GM23248 (cell line): ENCODE measurements around the gene NOXO1. TPM values are rescaled to one million over a fixed set of nuclear protein-coding genes. Genes with fewer than 3 reads are reported as not detected.

Experiments
- DNase-seq: peaks from one replicate; pipeline ENCODE4 v3.0.0-alpha.2; 2015
- H2AFZ ChIP-seq: fragments of 200-600 bp; sonication (generic); 2 replicates; pipeline ENCODE4 v1.6.1; 2016; ENCODE audit warnings: antibody characterized with exemption
- H3F3A ChIP-seq: fragments of 200-600 bp; sonication (generic); 2 replicates; pipeline ENCODE4 v1.6.1; 2016; ENCODE audit warnings: mild to moderate bottlenecking, antibody characterized with exemption, mixed run types; ENCODE audit not compliant: insufficient read depth
- H3K27ac ChIP-seq: fragments of 200-600 bp; sonication (generic); 2 replicates; pipeline ENCODE4 v1.5.1; 2016; ENCODE audit warnings: mild to moderate bottlenecking
- H3K27me3 ChIP-seq: fragments of 200-600 bp; sonication (generic); replicated peaks from 2 replicates; pipeline ENCODE4 v1.6.1; 2016; ENCODE audit warnings: mild to moderate bottlenecking; ENCODE audit not compliant: insufficient read depth
- H3K36me3 ChIP-seq: fragments of 200-600 bp; sonication (generic); 2 replicates; pipeline ENCODE4 v1.6.1; 2016; ENCODE audit warnings: low read depth, mild to moderate bottlenecking
- H3K4me1 ChIP-seq: fragments of 200-600 bp; sonication (generic); 2 replicates; pipeline ENCODE4 v1.6.1; 2016; ENCODE audit warnings: mild to moderate bottlenecking; ENCODE audit not compliant: insufficient read depth
- H3K4me2 ChIP-seq: fragments of 200-600 bp; sonication (generic); one replicate; pipeline ENCODE4 v1.6.1; 2016; ENCODE audit warnings: mild to moderate bottlenecking; ENCODE audit not compliant: unreplicated experiment
- H3K4me3 ChIP-seq: fragments of 200-600 bp; sonication (generic); 2 replicates; pipeline ENCODE4 v1.5.1; 2016; ENCODE audit warnings: mild to moderate bottlenecking
- H3K79me2 ChIP-seq: fragments of 200-600 bp; sonication (generic); 2 replicates; pipeline ENCODE4 v1.6.1; 2016; ENCODE audit warnings: mild to moderate bottlenecking; ENCODE audit not compliant: insufficient read depth
- H3K9ac ChIP-seq: fragments of 200-600 bp; sonication (generic); 2 replicates; pipeline ENCODE4 v1.6.1; 2016; ENCODE audit warnings: mild to moderate bottlenecking
- H3K9me2 ChIP-seq: fragments of 200-600 bp; sonication (generic); 2 replicates; pipeline ENCODE4 v1.6.1; 2016; ENCODE audit warnings: mixed run types, mild to moderate bottlenecking, moderate library complexity; ENCODE audit not compliant: insufficient read depth
- H3K9me3 ChIP-seq: fragments of 200-600 bp; sonication (generic); one replicate; pipeline ENCODE4 v1.6.1; 2017; ENCODE audit warnings: low read depth
- H4K20me1 ChIP-seq: fragments of 200-600 bp; sonication (generic); 2 replicates; pipeline ENCODE4 v1.6.0; 2016; ENCODE audit not compliant: insufficient read depth
- EZH2 ChIP-seq: fragments of 200-600 bp; sonication (generic); IDR thresholded peaks from 2 replicates; pipeline ENCODE4 v1.6.1; 2018; ENCODE audit warnings: antibody characterized with exemption, mild to moderate bottlenecking; ENCODE audit not compliant: insufficient read depth, poor library complexity, severe bottlenecking
- EZH2phosphoT487 ChIP-seq: fragments of 200-600 bp; sonication (generic); IDR thresholded peaks from 2 replicates; pipeline ENCODE4 v1.6.1; 2018; ENCODE audit warnings: antibody characterized with exemption, moderate library complexity, mild to moderate bottlenecking, low read depth; ENCODE audit not compliant: insufficient read depth
- WGBS, 2 experiments: methylation state at CpG; one replicate each; pipeline ENCODE4 v1.1.6; 2015 to 2017; ENCODE audit warnings: low lambda C conversion rate in 2 of 2, low coverage in 1 of 2; ENCODE audit errors: missing lambda C conversion rate in 2 of 2; 5-methylcytosine and 5-hydroxymethylcytosine counted together
- in situ Hi-C: fragments of 300-500 bp; cut with MboI; formaldehyde crosslinking; loops from 2 replicates; pipeline ENCODE4 v1.15.0; 2020
- polyA plus RNA-seq: library from polyadenylated mRNA; unstranded; fragments of >200 nt; fragmentation: Nextera tagmentation; extraction: Ambion mirVana; gene quantifications from 2 replicates; pipeline ENCODE4 v1.2.1, GENCODE V29; 2016
- total RNA-seq: library from RNA; depleted of rRNA; stranded (reverse); fragments of >200 nt; shearing (Covaris generic); gene quantifications from 2 replicates; pipeline ENCODE4 v1.2.3, GENCODE V29; 2014

Gene NOXO1
- total and polyA plus RNA-seq, 2 experiments from 2014 or later = 0.23 TPM; not detected in 1

DNA sequence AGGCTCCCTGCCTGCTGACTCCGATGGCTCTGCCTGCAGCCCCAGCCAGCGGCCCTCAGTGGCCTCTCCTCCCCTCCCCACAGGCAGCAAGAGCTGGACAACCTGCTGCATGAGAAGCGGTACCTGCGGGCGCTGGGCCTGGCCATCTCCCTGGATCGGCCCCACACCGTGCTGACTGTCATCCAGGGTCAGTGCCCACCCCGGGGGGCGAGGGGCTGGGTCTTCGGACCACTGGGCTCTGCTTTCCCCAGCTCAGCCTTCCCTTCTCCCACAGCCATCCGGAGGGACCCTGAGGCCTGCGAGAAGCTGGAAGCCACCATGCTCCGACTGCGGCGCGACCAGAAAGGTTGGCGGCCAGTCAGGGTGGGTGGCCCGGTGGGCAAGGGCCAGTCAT lies 3.4 kb downstream of the NOXO1 start:
- no peaks in the 10 kb centered on the region for H4K20me1 ChIP-seq
- H2AFZ ChIP-seq = no peak overlapping the region
- peaks cover 21% of the 10 kb centered on the region for H3K27me3 ChIP-seq
- no peak for DNase-seq
- no peaks in the 10 kb centered on the region; the same call in 1 of the 2 replicates for H3K36me3 ChIP-seq
- H3K27ac ChIP-seq = no peak overlapping the region
- H3K9me2 ChIP-seq = no peaks in the 10 kb centered on the region
- H3K9me3 ChIP-seq = no peaks in the 10 kb centered on the region
- in situ Hi-C loops = no loop called here
- H3K4me2 ChIP-seq = no peak overlapping the region
- no peak overlapping the region for H3K9ac ChIP-seq
- 92 to 94% methylated on average over 12 to 17 of the region's 18 CpGs for WGBS, 2 experiments
- H3K4me1 ChIP-seq = no peaks in the 10 kb centered on the region
- H3K79me2 ChIP-seq = peaks cover 15% of the 10 kb centered on the region
- peaks cover 5% of the 10 kb centered on the region for H3F3A ChIP-seq
- TF ChIP-seq EZH2phosphoT487 (no peak), EZH2 (no peak)
- no peak overlapping the region for H3K4me3 ChIP-seq

DNA sequence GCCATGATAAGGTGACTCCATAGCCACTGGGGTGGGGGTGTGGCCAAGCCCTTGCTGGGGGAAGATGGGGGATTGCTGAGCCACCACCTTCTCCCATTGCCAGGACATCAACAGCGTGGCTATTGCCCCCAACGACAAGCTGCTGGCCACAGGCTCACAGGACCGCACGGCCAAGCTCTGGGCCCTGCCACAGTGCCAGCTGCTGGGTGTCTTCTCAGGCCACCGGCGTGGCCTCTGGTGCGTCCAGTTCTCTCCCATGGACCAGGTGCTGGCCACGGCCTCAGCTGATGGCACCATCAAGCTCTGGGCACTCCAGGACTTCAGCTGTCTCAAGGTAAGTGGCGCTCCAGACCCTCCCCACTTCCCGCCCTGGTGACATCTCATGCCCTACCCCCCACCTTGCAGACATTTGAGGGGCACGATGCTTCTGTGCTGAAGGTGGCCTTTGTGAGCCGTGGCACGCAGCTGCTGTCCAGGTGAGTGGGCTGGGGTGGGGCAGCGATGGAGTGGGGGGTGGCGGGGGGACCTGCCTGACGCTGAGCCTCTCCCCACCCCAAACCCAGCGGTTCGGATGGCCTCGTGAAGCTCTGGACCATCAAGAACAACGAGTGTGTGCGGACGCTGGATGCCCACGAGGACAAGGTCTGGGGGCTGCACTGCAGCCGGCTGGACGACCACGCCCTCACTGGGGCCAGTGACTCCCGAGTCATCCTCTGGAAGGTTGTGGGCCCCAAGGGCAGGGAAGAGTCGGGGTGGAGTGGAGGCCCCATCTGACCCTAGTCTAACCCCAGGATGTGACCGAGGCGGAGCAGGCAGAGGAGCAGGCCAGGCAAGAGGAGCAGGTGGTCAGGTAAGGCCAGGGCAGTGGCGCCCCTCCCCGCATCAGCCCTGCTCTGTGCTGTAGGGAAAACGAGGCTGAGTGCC lies 4.1 kb downstream of the NOXO1 start:
- Histone ChIP-seq H3K27me3 (peaks cover 21% of the 10 kb centered on the region), H3K79me2 (peaks cover 21% of the 10 kb centered on the region), H3F3A (no peaks in the 10 kb centered on the region), H3K4me1 (no peaks in the 10 kb centered on the region), H3K4me2 (no peak overlapping the region), H3K9me2 (no peaks in the 10 kb centered on the region), H3K27ac (no peak overlapping the region), H3K9ac (no peak overlapping the region), H3K9me3 (no peaks in the 10 kb centered on the region), H3K36me3 (no peaks in the 10 kb centered on the region; the same call in 1 of the 2 replicates), H4K20me1 (no peaks in the 10 kb centered on the region), H2AFZ (no peak overlapping the region), H3K4me3 (no peak overlapping the region)
- no peak for DNase-seq
- WGBS, 2 experiments = 91 to 92% methylated on average over 23 to 32 of the region's 33 CpGs
- in situ Hi-C loops = no loop called here
- TF ChIP-seq EZH2 (no peak), EZH2phosphoT487 (no peak)

DNA sequence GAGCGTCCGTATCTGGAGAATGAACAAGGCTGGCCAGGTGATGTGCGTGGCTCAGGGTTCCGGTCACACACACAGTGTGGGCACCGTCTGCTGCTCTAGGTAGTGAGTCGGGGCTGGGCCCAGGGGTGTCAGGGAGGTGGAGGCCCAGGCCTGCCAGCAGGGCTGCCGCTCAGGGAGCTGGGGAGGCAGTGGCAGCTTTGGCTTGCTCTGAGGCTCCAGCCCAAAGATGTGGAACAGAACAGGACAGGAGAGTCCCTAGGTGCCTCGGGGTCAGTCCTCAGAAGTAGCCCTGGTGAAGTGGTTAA lies 5.1 kb downstream of the NOXO1 start:
- no peak for DNase-seq
- in situ Hi-C loops = no loop called here

DNA sequence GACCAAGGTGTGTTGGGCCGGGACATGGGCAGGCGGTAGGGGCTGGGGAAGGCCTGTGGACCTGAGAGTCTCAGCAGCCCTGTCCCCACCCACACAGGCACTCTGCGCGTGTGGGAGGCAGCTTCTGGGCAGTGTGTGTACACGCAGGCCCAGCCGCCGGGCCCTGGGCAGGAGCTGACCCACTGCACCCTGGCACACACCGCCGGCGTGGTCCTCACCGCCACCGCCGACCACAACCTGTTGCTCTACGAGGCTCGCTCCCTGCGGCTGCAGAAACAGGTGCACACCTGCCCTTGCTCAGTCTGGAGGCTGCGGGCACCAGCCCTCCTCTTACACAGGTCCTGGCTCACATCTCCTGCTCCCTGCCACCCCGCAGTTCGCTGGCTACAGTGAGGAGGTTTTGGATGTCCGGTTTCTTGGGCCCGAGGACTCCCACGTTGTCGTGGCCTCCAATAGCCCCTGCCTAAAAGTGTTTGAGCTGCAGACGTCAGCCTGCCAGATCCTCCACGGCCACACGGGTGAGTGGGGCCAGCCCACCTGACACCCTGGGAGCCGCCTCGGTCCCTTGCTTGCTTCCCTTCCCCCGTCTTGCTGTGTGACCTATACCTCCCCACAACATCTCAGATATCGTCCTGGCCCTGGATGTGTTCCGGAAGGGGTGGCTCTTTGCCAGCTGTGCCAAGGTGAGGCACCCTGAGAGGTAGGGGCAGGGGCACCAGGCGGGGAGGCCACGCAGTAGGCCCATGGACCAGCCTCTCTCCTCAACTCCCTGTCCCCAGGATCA lies 5.6 kb downstream of the NOXO1 start:
- Histone ChIP-seq H3K9me2 (no peaks in the 10 kb centered on the region), H3F3A (no peaks in the 10 kb centered on the region), H4K20me1 (no peaks in the 10 kb centered on the region), H3K36me3 (no peaks in the 10 kb centered on the region; the same call in 1 of the 2 replicates), H3K27me3 (peaks cover 12% of the 10 kb centered on the region; the same call in 1 of the 2 replicates), H3K27ac (no peak overlapping the region), H3K79me2 (peaks cover 29% of the 10 kb centered on the region), H2AFZ (no peak overlapping the region), H3K4me3 (no peak overlapping the region), H3K4me2 (no peak overlapping the region), H3K4me1 (0 out of 2 replicates have a peak, but pooled peaks cover 6% of the 10 kb centered on the region), H3K9me3 (no peaks in the 10 kb centered on the region), H3K9ac (no peak overlapping the region)
- TF ChIP-seq EZH2 (no peak), EZH2phosphoT487 (no peak)
- 92 to 93% methylated on average over 32 of the region's 33 CpGs for WGBS, 2 experiments
- in situ Hi-C loops = no loop called here
- DNase-seq = no peak

More for the DNA sequence above, 5.1 kb downstream of the NOXO1 start:
- H3K36me3 ChIP-seq = no peaks in the 10 kb centered on the region; the same call in 1 of the 2 replicates
- 95% methylated on average over 8 of the region's 8 CpGs for WGBS, 2 experiments
- H3K9me2 ChIP-seq = no peaks in the 10 kb centered on the region
- peaks cover 24% of the 10 kb centered on the region for H3K79me2 ChIP-seq
- H3K9me3 ChIP-seq = no peaks in the 10 kb centered on the region
- H4K20me1 ChIP-seq = no peaks in the 10 kb centered on the region
- TF ChIP-seq EZH2phosphoT487 (no peak), EZH2 (no peak)
- H3K9ac ChIP-seq = no peak overlapping the region
- H3K4me1 ChIP-seq = 0 out of 2 replicates have a peak, but pooled peaks cover 1% of the 10 kb centered on the region
- no peak overlapping the region for H3K4me2 ChIP-seq
- H3K27me3 ChIP-seq = peaks cover 18% of the 10 kb centered on the region
- no peak overlapping the region for H3K4me3 ChIP-seq
- H3F3A ChIP-seq = no peaks in the 10 kb centered on the region
- H3K27ac ChIP-seq = no peak overlapping the region
- H2AFZ ChIP-seq = no peak overlapping the region
